HT-29 (cell line): ENCODE results near the gene MINDY3. TPM values are rescaled to one million over a fixed set of nuclear protein-coding genes. Genes with fewer than 3 reads are reported as not detected.
"Not testable (repeated sequence)": the region's sequence is repeated elsewhere in the genome, so short reads cannot be mapped to it uniquely, and the experiment has no call there.

ENCODE experiments used
- DNase-seq: peaks from one replicate; pipeline ENCODE4 v3.0.0-alpha.2; 2015; ENCODE audit warnings: low spot score
- total RNA-seq: library from RNA; depleted of rRNA; stranded (reverse); fragments of >200 nt; shearing (Covaris generic); gene quantifications from 2 replicates; pipeline ENCODE4 v1.2.3, GENCODE V29; 2014

The MINDY3 gene
- total RNA-seq, 1 experiment from 2014 or later = 6.3 TPM

GRCh38 chr10:15856328-15857015, 3.8 kb downstream of the MINDY3 start:
- peak; percentile 5 for DNase-seq

GRCh38 chr10:15853800-15854199, 6.5 kb downstream of the MINDY3 start:
- no peak for DNase-seq

DNA sequence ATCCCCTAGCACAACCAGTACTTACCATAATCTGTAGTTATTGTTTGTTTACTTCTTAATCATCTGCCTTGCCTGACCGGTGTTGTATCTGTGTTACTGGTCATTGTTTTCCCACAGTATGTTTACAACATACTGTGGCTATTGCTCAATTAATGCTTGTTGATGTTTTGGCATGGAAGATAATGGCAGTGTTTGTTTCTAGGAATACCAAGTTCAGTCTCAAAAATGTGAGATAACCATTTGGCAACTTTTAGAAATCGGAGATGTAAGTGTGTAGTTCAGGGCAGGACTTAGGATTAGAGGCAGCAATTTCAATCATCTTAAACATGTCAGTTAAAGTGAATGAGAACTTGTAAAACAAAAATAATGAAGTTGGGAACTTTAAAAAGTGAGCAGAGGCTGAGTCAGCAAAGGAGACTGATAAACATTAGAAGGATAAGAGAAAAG, 8.2 kb downstream of the MINDY3 start:
- DNase-seq = no peak

DNA sequence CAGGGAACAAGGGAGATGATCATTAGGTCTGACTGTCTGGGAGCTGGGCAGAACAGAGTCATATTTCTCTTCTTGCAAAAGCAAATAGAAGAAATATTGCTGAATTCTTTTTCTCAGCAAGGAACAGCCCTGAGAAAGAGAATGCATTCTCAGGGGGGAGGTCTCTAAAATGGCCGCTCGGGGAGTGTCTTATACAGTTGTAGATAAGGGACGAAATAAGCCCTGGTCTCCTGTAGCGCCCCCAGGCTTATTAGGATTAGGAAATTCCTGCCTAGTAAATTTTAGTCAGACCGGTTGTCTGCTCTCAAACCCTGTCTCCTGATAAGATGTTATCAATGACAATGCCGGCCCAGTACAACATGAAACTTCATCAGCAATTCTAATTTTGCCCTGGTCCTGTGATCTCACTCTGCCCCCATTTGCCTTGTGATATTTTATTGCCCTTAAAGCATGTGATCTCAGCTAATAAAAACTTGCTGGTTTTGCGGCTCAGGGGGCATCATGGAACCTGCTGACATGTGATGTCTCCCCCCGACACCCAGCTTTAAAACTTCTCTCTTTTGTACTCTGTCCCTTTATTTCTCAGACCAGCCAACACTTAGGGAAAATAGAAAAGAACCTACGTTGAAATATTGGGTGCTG, 9.8 kb downstream of the MINDY3 start:
- DNase-seq = not testable (repeated sequence)

DNA sequence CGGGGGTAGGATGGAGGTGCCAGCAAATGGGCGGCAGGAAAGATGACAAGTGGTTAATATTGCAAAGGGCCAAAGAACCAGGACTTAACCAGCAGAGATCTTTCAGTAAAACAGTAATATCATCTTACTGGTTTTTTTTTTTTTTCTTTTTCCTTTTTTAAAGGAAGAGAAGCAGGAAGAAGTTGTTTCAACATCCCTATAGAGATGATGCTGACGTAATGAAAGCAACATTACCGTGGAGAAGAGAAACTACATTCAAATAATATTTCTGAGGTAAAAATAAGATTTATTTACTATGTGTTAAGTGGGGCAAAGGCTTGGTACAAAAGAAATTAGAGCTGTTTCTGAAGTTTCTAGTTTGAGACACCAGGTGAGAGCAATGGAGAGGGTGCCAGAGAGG, 11.0 kb downstream of the MINDY3 start:
- no peak for DNase-seq

DNA sequence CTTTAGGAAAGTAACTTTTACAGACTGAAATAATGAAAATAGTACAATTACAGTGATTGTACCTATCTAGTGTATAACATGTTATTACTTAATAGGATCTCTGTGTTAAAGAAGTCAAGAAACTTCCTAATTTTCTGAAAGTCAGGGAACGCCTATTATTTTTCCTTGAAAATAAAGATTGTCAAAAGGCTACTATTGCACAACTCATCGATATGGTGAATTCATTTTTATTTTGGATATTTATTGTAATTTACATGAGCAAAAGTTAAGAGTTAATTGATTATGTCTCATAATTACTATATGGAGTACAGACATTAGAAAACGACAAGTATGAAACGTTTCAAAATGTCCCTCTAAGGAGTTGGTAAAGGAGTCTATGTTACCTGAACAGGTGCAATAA, 12.8 kb downstream of the MINDY3 start:
- no peak for DNase-seq

- no peak for DNase-seq
Measured at GRCh38 chr10:15844517-15844916, 15.8 kb downstream of the MINDY3 start.

DNA sequence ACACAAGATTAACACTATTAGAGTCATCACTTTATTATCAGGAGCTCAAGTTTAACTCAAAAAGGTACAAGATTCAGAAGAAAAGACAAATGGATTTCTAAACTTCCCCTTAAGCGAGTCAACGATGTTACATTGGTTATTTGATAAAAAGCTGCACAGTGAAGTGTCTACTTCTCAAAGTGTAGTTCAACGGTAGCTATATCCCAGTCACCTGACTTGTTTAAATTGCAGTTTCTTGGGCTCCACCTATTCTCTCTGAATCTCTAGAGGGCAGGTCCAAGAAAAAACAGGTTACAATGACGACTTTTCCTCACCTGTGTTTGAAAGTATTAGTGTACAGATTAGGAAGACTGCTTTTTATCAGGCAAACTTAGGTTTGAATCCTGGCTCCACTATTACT, 16.6 kb downstream of the MINDY3 start:
- DNase-seq = no peak

GRCh38 chr10:15842556-15843169, 17.6 kb downstream of the MINDY3 start:
- no peak for DNase-seq

DNA sequence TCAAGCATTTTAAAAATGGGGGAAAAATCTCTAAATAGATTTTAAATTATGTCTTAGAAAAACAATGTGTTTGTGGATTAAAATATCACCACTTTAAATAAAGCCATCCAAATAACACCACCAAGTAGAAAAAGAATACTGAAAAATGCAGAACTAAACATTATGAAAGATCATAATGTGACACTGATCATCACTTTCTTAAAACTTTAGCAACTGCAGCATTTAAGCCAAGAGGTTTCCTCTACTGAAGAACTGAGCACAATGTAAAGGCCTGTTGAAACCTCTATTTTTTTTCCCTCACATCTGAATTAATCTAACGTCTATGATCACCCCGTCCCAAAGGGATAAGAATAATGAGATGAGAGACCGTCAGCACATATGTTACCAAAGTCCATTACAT, 18.6 kb downstream of the MINDY3 start:
- no peak for DNase-seq

DNA sequence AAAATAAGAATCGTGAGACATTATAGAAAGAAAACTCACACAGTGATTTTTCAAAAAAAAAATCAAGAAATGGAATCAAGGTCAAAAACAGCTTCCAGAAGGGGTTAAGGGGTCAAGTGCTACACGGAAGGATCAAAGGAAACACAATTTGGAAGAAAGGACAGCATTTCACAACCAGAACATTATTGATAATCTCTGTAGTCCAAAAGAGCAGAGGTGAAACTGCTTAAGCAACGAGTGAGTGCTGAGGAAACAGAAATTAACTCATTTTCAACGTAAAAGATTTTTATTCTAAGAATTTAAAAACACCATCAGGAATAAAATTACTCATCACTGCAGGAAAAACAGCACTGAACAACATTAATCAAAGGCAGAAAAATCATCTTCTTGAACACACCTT, 23.5 kb downstream of the MINDY3 start:
- no peak for DNase-seq

- DNase-seq = no peak
Measured at GRCh38 chr10:15829495-15829894, 30.8 kb downstream of the MINDY3 start.

DNA sequence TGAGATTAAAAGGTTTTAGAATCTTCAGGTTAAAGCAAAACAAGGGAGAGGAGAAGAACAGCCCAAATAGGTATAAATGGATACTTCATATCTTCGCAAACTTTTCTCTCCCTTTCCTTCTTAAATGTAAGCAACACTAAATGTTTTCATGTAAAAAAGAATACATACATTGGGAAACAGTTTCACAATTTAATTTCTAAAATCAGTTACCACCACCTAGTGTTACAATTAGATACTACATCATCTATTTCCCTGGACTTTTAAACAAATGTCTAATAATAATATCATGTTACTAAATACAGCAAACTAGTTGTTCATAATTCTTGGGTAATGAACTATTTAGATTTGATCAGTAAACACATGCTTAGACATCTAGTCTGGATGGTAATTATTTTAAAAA, 35.8 kb downstream of the MINDY3 start:
- DNase-seq = peak; percentile 13

GRCh38 chr10:15822131-15822530, 38.2 kb downstream of the MINDY3 start:
- DNase-seq = no peak

- no peak for DNase-seq
Measured at GRCh38 chr10:15821046-15821683, 39.1 kb downstream of the MINDY3 start.

DNA sequence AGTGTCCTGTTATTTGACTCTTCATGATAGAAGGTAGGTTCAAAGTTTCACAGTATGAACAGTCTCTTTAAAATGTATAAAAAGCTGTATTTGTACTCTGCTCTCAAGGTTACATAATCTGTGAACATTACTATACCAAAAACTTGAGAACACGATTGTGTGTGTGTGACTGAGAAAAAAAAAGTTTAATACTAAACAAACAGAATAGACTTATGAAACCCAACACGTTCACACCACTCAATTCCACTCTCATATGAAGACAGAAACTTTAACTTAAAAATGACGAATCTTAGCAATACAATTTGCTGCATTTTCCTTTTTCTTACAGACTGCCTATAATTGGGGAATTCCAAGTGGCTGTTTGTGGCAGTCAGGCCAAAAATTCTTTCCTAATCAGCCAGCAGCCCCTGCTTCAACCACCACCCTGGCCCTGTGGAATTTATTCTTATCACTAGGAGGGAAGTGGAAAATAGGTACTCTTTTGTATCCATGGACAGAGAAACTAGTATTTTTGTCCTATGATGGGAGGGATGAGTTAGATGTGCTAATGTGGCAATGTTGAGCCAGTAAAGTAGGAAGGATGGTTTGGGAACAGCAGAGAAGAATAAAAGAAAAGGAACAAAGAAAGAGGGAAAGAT, 42.8 kb downstream of the MINDY3 start:
- no peak for DNase-seq

DNA sequence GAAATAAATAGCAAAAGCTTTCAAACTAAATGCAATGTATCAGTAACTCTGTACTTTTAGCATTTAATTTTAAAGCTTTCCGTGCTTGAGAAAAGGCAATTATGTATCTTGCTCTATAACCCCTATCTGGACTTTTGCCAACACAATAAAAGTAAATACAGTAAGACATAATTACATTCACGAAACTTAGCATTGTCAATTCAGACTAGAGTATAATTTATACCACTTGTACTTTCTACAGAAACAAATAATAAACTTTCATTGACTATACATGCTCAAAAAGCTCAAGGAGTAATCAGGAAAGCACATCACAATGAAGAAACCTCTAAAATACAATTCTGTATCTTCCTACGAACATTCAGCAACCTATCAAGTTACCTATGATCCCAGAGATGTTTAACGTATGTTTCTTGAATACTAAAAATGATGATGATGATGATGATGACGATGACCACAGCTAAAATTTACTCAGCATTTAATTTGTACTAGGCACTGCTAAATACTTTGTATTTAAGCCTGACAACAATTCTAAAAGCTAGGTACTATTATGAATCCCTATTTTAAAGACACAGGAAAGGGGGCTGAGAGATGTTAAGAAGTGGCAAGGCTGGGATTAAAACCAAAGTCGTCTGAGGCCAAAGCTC, 44.9 kb downstream of the MINDY3 start:
- no peak for DNase-seq

DNA sequence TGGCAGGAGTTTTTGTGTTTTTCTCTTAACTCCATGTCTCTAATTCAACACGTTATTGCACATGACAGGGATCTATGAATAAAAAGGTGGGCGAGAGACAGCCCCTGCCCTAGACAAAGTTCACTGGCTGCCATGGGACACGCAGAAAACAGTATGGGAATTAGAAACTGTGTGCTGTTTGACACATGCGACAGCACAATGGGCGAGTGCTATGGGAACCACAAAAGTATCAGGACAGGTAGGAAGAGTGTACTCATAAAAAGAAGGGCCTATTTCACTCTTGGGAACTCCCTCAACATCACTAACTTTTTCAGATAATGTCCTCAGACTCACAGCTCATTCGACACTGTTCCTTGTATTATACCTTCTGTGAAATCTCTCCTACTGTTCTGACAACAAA, 45.7 kb downstream of the MINDY3 start:
- DNase-seq = no peak

DNA sequence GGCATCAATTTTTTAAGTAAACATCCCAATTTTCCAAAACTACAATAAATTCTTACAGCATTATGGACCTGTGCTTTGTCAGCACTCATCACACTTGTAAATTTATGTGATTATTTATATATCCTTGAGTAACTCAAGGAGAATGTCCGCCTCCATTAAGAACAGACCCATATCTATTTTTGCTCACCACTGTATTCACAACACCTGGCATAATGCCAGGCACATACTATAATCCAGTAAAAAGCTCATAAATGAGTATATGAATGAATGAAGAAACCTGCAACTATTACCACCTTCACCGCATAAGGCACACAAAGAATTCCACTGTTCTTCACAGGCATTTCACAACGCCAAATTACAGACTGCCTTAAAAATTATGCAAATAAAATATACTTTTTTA, 46.9 kb downstream of the MINDY3 start:
- DNase-seq = no peak

DNA sequence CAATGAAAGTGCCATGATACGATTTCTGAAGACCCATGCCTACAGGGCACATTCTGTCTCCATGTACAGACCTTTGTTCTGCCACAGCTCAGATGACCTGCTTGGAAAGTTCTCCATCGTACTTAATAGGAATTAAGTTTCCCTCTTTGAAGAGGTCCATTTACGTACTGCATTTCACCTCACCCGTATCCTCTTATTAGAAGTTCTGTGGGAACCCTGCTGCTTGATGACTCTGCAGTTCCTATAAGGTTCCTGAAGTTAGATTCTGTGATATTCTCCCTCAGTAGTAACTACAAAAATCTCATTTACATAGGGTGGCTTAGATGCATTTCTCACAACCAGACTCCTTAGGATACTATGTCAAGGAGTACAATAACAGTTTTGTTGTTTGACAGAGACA, 50.9 kb downstream of the MINDY3 start:
- DNase-seq = no peak

- DNase-seq = no peak
Measured at GRCh38 chr10:15808204-15808797, 52.0 kb downstream of the MINDY3 start.
